Occipital lobe (tissue), 2 donors: ENCODE data around the gene VRK3. TPM values are rescaled to one million over a fixed set of nuclear protein-coding genes. Genes with fewer than 3 reads are reported as not detected.
A peak's percentile ranks its signal among the peaks of the same experiment; 100 is the strongest.

Experiments used
- DNase-seq: peaks from one replicate; lab custom pipeline; 2025; lab: John Stamatoyannopoulos, UW
- total RNA-seq: library from RNA; depleted of rRNA; stranded (reverse); fragments of >200 nt; gene quantifications from one replicate; pipeline ENCODE4 v1.2.3, GENCODE V29; 2014

VRK3 gene
- total RNA-seq, 1 donor from 2014 or later, result 18.4 TPM

- no peak for DNase-seq
Observed at GRCh38 chr19:50030937-50031336, 5.8 kb upstream of the VRK3 start.

DNA sequence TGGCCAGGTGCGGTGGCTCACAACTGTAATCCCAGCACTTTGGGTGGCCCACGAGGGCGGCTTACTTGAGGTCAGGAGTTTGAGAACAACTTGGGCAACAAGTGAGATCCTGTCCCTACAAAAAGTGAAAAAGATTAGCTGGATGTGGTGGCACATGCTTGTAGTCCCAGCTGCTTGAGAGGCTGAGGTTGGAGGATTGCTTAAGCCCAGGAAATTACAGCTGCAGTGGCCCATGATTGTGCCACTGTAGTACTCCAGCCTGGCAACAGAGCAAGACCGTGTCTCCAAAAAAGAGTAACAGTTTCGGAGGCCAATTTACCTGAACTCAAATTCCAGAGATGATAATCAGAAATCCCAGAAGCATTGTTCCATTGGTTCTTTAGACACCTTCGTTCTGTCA, 5.1 kb upstream of the VRK3 start:
- DNase-seq, result no peak

- DNase-seq, result no peak
Observed at GRCh38 chr19:50026550-50026906, 1.4 kb upstream of the VRK3 start.

DNA sequence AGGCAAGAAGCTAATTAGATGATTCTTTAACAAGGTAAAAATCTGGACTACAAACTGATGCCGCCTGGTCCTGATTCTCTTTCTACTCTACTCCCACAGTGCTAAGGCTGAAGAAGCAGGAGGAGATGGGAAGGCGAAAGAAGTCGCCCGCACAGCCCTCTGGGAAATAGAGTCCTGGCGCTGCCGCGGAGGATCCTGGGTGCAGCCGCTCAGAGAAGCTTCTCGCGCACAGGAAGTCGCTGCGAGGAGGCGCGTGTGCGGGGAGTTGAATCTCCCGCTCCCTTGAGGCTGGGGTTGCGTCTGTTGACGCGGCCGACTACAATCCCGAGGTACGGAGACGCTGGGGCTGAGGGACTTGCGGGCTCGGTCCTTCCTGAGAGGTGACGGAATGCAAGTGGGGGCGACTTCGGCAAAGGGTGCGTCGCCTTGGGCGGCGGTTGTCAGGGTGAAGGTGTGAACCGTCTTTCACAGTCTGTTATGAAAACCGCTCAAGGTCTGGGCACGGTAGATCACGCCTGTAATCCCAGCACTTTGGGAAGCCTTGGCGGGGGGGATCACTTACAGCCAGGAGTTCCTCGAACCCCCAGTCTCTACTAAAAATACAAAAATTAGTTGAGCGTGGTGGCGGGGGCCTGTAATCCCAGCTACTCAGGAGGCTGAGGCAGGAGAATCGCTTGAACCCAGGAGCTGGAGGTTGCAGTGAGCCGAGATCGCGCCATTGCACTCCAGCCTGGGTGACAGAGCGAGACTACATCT, 800 bp upstream of the VRK3 start, which contains the start of gene ZNF473:
Gene ZNF473 (plus strand): TSS at position 212 of the 756 bp plus-strand sequence. CDS start 5,078 bp downstream, outside the sequence.
- peak; percentile 90 for DNase-seq

DNA sequence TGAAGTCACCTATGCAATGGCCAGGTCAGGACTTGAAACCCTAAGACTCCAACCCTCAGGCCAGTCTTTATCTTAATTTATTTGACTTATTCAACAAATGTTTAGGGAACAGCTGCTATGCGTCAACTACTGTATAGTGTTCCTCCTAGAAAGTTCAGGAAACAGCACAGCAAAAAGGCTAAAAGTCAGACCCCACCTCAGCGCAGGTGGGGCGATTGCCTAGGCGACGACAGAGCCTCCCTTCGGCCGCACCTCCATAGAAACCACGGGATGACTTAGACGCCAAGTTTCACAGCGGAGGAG, 502 bp downstream of the VRK3 start:
- no peak for DNase-seq

GRCh38 chr19:50022823-50023222, 2.3 kb downstream of the VRK3 start:
- no peak for DNase-seq

GRCh38 chr19:50020481-50020880, 4.7 kb downstream of the VRK3 start:
- no peak for DNase-seq

- DNase-seq, result no peak
Observed at GRCh38 chr19:50016225-50016807, 8.9 kb downstream of the VRK3 start.

DNA sequence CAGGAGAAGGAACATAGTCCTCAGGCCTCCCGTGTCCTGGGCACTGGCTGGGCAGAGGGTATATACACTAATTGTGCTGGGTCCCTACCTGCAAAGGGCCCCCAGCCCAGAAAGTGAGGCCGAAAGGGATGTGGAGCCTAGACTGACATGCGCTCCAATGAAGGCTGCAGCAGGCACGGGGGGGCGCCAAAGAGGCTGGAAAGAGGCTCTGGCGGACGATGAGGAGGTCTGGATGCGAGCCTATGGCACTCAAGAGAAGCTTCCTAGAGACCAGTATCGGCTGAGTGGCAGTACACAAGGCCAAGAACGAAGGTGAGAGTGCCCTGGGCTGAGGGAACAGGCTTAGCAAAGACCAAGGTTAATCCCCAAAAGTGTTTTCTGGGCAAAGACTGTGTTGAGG, 16.6 kb downstream of the VRK3 start:
- no peak for DNase-seq

GRCh38 chr19:50007947-50008346, 17.2 kb downstream of the VRK3 start:
- DNase-seq, result no peak

- no peak for DNase-seq
Observed at GRCh38 chr19:50007170-50007569, 18.0 kb downstream of the VRK3 start.

DNA sequence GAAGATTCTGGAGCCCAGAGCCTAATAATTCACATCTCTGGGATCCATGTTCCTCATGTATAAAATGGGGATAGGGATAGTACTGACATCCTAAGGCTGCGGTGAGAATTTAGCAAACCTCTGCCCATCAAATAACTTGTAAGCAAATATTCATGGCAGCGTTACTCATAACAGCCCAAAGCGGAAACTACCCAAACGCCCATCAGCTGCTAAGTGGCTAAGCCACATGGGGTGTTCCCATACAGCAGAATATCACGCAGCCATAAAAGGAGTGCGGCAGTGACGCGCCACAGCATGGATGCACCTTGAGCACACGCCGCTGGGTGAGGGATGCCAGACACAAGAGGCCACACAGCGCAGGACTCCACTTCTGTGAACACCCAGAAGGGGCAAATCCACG, 19.7 kb downstream of the VRK3 start:
- DNase-seq, result no peak

GRCh38 chr19:50003810-50004419, 21.3 kb downstream of the VRK3 start:
- peak; percentile 64 for DNase-seq

- DNase-seq, result no peak
Observed at GRCh38 chr19:50003254-50003788, 21.9 kb downstream of the VRK3 start.

GRCh38 chr19:50002386-50002960, 22.7 kb downstream of the VRK3 start:
- DNase-seq, result no peak

DNA sequence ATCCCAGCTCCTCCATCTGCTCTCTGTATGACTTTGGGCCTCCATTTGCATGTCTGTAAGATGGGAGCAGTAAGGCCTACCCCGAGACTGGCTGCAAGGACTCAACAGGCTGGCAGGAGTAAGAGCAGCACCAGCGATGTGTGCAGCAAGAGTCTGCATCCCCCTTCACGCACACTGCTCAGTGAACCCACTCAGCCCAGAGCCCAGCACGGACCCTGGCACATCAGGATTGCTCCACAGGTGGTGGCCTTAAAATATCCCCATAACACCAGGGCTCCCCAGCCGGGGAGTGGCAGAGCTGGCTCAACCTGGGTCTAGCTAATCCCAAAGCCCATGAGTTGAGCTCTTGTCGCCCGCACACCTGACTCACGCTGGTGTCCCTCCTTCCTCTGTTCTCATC, 23.4 kb downstream of the VRK3 start:
- no peak for DNase-seq

DNA sequence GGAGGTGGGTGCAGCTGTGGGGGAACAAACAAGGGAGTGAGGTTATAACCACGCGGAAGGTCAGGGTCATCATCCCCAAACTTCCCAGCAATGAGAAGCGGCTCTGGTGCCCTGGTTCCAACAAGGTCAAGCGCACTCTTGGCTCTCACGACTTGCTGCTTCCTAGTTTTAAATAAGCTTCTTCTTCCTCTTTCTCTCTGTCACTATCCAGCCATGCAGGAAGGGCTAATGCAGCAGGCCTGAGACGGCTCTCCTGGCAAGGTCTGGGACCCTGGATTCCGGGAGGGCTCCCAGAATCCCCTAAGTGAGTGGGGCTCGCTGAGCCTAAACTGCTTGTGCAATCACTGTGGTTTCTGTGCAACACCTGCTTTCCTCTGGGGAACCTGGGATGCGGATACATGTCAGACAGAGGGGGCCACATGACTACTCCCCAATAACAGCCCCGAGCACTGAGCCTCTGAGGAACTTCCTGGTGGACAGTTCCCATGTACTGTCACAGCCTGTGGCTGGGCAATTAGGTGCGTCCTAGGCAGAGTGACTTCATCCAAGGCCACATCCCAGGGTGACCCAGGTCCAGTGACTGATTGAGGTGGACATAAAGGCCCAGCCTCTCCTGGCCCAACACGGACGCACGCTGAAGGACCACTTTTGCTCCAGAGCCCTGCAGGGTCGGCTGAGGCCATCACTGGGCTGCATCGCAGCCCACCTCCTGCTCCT, 24.2 kb downstream of the VRK3 start:
- no peak for DNase-seq

GRCh38 chr19:50000038-50000840, 24.9 kb downstream of the VRK3 start:
- DNase-seq, result no peak

DNA sequence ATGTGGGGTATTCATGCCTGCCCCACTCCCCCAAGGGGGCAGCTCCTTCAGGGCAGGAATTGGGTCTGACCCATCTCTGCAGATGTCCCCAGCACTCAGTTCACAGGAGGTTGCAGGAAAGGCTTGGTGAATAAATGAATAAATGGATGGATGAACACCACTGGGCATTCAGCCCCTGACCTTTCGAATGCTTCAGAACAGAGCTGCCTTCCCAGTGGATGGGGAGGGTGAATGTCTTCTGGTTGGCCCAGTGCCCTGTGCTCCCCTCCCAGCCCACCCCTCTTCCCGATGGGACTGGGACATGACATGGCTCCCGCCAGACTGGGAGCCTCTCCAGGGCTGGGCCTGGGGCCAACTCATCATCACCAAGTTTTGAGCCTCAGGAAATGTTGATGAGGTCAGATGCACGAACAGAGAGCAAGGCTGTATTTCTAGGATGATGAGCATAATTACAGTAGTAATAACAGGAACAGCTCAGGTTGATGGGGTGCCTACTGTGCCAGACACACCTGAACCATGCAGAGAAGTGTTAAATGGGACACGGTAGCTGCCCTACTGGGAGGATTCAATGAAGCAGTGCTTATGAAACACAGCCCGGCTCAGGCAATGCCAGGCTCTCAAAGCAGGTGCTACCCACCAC, 25.7 kb downstream of the VRK3 start:
- no peak for DNase-seq

DNA sequence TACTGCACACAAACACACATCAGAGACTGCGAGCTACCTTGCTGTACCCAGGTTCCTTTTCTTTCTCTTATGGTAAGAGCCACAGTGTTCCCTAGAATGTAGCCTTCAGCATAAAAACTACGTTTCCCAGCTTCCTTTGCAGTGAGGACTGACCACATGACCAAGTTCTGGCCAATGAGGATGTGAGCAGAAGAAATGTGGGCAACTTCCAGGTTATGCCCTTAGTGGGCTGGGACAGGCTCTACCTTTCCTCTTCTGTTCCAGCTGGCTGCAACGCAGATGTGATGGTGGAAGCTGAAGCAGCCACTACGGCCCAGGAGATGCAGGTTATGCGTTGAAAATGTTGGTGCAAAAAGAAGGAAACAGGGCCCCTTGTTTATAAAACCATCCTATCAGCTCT, 27.5 kb downstream of the VRK3 start:
- no peak for DNase-seq
